ENCODE data around the gene DMP1.
"Not testable (repeated sequence)": the region's sequence is repeated elsewhere in the genome, so short reads cannot be mapped to it uniquely, and the experiment has no call there.

Gene DMP1

DNA sequence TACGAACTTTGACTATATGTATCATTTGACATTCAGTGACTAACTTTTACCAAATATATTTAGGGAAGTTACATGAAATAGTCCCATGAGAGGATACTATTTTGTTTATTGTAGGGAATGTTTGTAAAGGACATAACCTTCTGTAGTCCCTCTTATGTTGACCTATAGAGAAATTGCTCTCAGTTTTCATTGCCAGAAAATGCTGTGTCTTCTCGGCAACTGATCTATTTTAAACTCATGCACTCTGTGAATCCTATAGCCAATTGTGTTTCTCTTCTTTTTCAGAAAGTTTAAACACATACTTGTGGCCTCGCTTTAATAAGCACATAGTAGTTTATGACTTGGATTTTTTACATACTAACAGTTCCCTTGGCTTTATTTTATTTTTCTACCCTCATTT is 38.2 kb downstream of the DMP1 start:
- no peak for DNase-seq (ENCODE audit: low read depth in 3 of 3)

DNA sequence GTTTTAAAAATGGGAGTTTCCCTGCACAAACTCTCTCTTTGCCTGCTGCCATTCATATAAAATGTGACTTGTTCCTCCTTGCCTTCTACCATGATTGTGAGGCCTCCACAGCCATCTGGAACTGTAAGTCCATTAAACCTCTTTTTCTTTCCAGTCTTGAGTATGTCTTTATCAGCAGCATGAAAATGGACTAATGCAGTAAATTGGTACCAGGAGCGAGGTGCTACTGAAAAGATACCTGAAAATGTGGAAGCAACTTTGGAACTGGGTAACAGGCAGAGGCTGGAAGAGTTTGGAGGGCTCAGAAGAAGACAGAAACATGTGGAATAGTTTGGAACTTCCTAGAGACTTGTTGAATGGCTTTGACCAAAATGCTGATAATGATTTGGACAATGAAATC is 40.9 kb downstream of the DMP1 start:
- not testable (repeated sequence) for DNase-seq (ENCODE audit: low read depth in 3 of 3)

DNA sequence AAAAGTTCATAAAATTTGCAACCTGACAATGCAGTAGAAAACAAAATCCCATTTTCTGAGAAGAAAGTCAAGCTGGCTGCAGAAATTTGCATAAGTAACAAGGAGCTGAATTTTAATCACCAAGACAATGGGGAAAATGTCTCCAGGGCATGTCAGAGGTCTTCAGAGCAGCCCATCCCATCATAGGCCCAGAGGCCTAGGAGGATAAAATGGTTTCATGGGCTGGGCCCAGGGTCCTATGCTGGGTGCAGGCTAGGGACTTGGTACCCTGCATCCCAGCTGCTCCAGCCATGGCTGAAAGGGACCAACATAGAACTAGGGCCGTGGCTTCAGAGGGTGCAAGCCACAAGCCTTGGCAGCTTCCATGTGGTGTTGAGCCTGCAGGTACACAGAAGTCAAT is 42.0 kb downstream of the DMP1 start:
- not testable (repeated sequence) for DNase-seq (ENCODE audit: low read depth in 3 of 3)

GRCh38 chr4:87697272-87697671 is 47.2 kb downstream of the DMP1 start:
- DNase-seq (ENCODE audit: low read depth in 3 of 3), result no peak

- DNase-seq (ENCODE audit: low read depth in 3 of 3), result no peak
Observed at GRCh38 chr4:87697945-87698344, 47.9 kb downstream of the DMP1 start.

DNA sequence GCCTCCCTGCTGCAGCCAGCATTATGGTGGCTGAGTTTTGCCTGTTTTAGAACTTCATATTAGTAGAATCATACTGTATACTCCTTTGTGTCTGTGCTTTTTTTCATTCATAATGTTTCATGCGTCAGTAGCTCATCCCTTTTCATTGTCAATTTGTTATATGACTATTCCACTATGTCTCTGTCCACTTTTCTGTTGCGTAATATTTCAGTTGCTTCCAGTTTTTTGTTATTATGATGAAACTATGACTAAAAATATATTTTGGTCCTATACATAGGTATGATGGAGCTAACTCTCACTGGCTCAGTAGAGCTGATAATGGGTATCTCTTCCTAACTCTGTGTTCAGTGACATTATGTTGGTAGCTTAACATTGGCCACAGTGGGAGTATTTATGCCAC is 48.3 kb downstream of the DMP1 start:
- no peak for DNase-seq (ENCODE audit: low read depth in 3 of 3)

- no peak for DNase-seq (ENCODE audit: low read depth in 3 of 3)
Observed at GRCh38 chr4:87704001-87704400, 53.9 kb downstream of the DMP1 start.

DNA sequence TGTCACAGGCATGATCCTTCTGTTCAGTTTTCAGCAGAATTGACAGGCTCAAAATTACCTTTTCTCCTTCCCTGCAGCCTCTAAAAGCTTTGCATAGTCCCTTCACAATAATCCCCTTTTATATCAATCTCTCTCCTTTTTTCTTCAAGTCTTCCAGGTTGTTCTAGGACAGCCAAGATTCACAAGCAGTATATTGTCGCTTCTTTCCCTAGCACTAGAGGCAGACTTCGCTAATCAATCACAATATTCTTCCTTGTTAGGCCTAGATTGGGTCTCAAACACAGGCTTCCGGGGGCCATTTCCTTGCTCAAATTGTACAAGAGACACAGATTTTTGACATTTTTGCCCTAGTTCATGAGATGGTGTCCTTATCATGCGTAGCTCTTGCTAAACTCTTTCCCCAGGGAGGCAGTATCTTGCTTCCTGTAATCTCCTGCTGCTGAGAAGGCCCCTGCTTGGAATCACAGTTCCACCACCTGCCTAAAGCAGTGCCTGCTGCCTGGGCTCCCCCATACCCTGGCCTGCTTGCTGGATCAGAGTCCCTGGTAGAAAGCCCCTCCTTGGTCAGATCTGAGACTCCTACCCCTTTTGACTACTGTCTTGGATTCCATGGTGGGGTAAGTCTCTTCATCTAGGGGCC is 57.3 kb downstream of the DMP1 start:
- no peak for DNase-seq (ENCODE audit: low read depth in 3 of 3)
